NCI-H1105 treated with DMSO at 0.1 percent for 48 hours (cell line): Measurements from ENCODE around the gene F2RL1.
A peak's percentile ranks its signal among the peaks of the same experiment; 100 is the strongest.
"Not testable (repeated sequence)": the region's sequence is repeated elsewhere in the genome, so short reads cannot be mapped to it uniquely, and the experiment has no call there.

Experiments used
- DNase-seq: peaks from one replicate; lab custom pipeline; 2025; lab: John Stamatoyannopoulos, UW

Gene F2RL1

GRCh38 chr5:76818844-76819831 is at the start of gene F2RL1:
Gene F2RL1 (plus strand): TSS chr5:76819030. CDS start chr5:76819183, 153 bp downstream.
- DNase-seq = peak; percentile 54

GRCh38 chr5:76771041-76771440 is 47.8 kb upstream of the F2RL1 start:
- not testable (repeated sequence) for DNase-seq

GRCh38 chr5:76771705-76772405 is 47.0 kb upstream of the F2RL1 start:
- no peak for DNase-seq

- DNase-seq = no peak
Observed at GRCh38 chr5:76775921-76776320, 42.9 kb upstream of the F2RL1 start.

- no peak for DNase-seq
Observed at GRCh38 chr5:76776391-76776790, 42.4 kb upstream of the F2RL1 start.

- DNase-seq = not testable (repeated sequence)
Observed at GRCh38 chr5:76780616-76781015, 38.2 kb upstream of the F2RL1 start.

GRCh38 chr5:76781775-76782174 is 37.1 kb upstream of the F2RL1 start:
- no peak for DNase-seq

- no peak for DNase-seq
Observed at GRCh38 chr5:76782444-76782843, 36.4 kb upstream of the F2RL1 start.

GRCh38 chr5:76787237-76787636 is 31.6 kb upstream of the F2RL1 start:
- peak; percentile 43 for DNase-seq

- DNase-seq = no peak
Observed at GRCh38 chr5:76788362-76788761, 30.5 kb upstream of the F2RL1 start.

- DNase-seq = not testable (repeated sequence)
Observed at GRCh38 chr5:76789275-76789674, 29.6 kb upstream of the F2RL1 start.

GRCh38 chr5:76789991-76790581 is 28.7 kb upstream of the F2RL1 start:
- no peak for DNase-seq

- no peak for DNase-seq
Observed at GRCh38 chr5:76790632-76791290, 28.1 kb upstream of the F2RL1 start.

GRCh38 chr5:76791461-76791860 is 27.4 kb upstream of the F2RL1 start:
- DNase-seq = no peak

- DNase-seq = no peak
Observed at GRCh38 chr5:76794871-76795270, 24.0 kb upstream of the F2RL1 start.

GRCh38 chr5:76799588-76799987 is 19.2 kb upstream of the F2RL1 start:
- DNase-seq = no peak

- DNase-seq = no peak
Observed at GRCh38 chr5:76800579-76800978, 18.3 kb upstream of the F2RL1 start.

- no peak for DNase-seq
Observed at GRCh38 chr5:76801159-76801802, 17.5 kb upstream of the F2RL1 start.

- DNase-seq = no peak
Observed at GRCh38 chr5:76801803-76802195, 17.0 kb upstream of the F2RL1 start.

- DNase-seq = no peak
Observed at GRCh38 chr5:76804266-76804665, 14.6 kb upstream of the F2RL1 start.

- DNase-seq = no peak
Observed at GRCh38 chr5:76805821-76806505, 12.9 kb upstream of the F2RL1 start.
